HepG2 (cell line): ENCODE measurements around the gene RIPK3. TPM values are rescaled to one million over a fixed set of nuclear protein-coding genes. Genes with fewer than 3 reads are reported as not detected.
A peak's percentile ranks its signal among the peaks of the same experiment; 100 is the strongest.

Experiments used
- CBX2 ChIP-seq, 2 experiments: fragments of 200-600 bp in 1 of 2; sonication (generic); formaldehyde crosslinking in 1 of 2; IDR thresholded peaks; 2 replicates each; pipeline versions ENCODE4 v1.7.0 to v1.8.1; 2018 to 2022; ENCODE audit warnings: low read depth in 2 of 2, low read length in 1 of 2, mild to moderate bottlenecking in 1 of 2, missing genetic modification reagents in 1 of 2
- EED ChIP-seq: sonication (generic); formaldehyde crosslinking; IDR thresholded peaks from 2 replicates; pipeline ENCODE4 v1.5.0; 2020; ENCODE audit warnings: mild to moderate bottlenecking, missing genetic modification reagents
- KDM5B ChIP-seq: sonication (generic); formaldehyde crosslinking; IDR thresholded peaks from 2 replicates; pipeline ENCODE4 v1.4.0; 2020; ENCODE audit warnings: missing genetic modification reagents, mild to moderate bottlenecking, borderline replicate concordance
- KLF6 ChIP-seq: IDR thresholded peaks from 2 replicates; pipeline ENCODE4 v1.8.0; 2016; ENCODE audit warnings: missing biosample characterization, missing genetic modification reagents
- MTA1 ChIP-seq: sonication (generic); formaldehyde crosslinking; IDR thresholded peaks from 2 replicates; pipeline ENCODE4 v1.4.0; 2020; ENCODE audit warnings: missing genetic modification reagents, mild to moderate bottlenecking, borderline replicate concordance
- MYC ChIP-seq: sonication (generic); formaldehyde crosslinking; IDR thresholded peaks from 2 replicates; pipeline ENCODE4 v1.9.0; 2021; ENCODE audit warnings: missing genetic modification reagents, borderline replicate concordance
- NFYC ChIP-seq: IDR thresholded peaks from 2 replicates; pipeline ENCODE4 v1.6.1; 2016; ENCODE audit warnings: missing genetic modification reagents, missing compliant biosample characterization
- NR1H2 ChIP-seq: sonication (generic); formaldehyde crosslinking; IDR thresholded peaks from 2 replicates; pipeline ENCODE4 v1.8.1; 2022; ENCODE audit warnings: low read depth, missing genetic modification reagents, borderline replicate concordance
- SP4 ChIP-seq: sonication (generic); formaldehyde crosslinking; IDR thresholded peaks from 2 replicates; pipeline ENCODE4 v1.8.1; 2023; ENCODE audit warnings: mild to moderate bottlenecking, missing genetic modification reagents
- SPEN ChIP-seq: sonication (generic); formaldehyde crosslinking; IDR thresholded peaks from 2 replicates; pipeline ENCODE4 v1.5.1; 2020; ENCODE audit warnings: low read depth, mild to moderate bottlenecking, missing genetic modification reagents
- ZBTB44 ChIP-seq: sonication (generic); formaldehyde crosslinking; IDR thresholded peaks from 2 replicates; pipeline ENCODE4 v1.4.0; 2020; ENCODE audit warnings: missing genetic modification reagents
- ZNF230 ChIP-seq: sonication (generic); formaldehyde crosslinking; IDR thresholded peaks from 2 replicates; pipeline ENCODE4 v1.4.0; 2020; ENCODE audit warnings: mild to moderate bottlenecking, missing genetic modification reagents
- ZNF660 ChIP-seq: sonication (generic); formaldehyde crosslinking; IDR thresholded peaks from 2 replicates; pipeline ENCODE4 v1.5.1; 2020; ENCODE audit warnings: mild to moderate bottlenecking, low read depth, missing genetic modification reagents, borderline replicate concordance
- ZNF766 ChIP-seq: sonication (generic); formaldehyde crosslinking; IDR thresholded peaks from 2 replicates; pipeline ENCODE4 v1.5.0; 2020; ENCODE audit warnings: missing genetic modification reagents, borderline replicate concordance
- ZNF83 ChIP-seq: sonication (generic); formaldehyde crosslinking; IDR thresholded peaks from 2 replicates; pipeline ENCODE4 v1.4.0; 2020; ENCODE audit warnings: missing genetic modification reagents, mild to moderate bottlenecking, borderline replicate concordance
- ZSCAN21 ChIP-seq: sonication (generic); formaldehyde crosslinking; IDR thresholded peaks from 2 replicates; pipeline ENCODE4 v1.8.0; 2022; ENCODE audit warnings: mild to moderate bottlenecking, missing genetic modification reagents, moderate library complexity, borderline replicate concordance
- polyA plus RNA-seq, 8 experiments: library from polyadenylated mRNA; depleted of rRNA in 3 of 8; stranded (reverse) in 7 of 8; unstranded in 1 of 8; fragments of >200 nt; fragmentation: Illumina TruSeq in 4 of 8; extraction: Trizol in 4 of 8; gene quantifications; 2 replicates each; pipeline versions ENCODE4 v1.2.1 to v1.2.3, GENCODE V29; 2011 to 2016; ENCODE audit warnings: low read depth in 4 of 8, missing spikeins in 1 of 8, mixed read lengths in 1 of 8; ENCODE audit not compliant: insufficient read depth in 1 of 8
- total RNA-seq, 5 experiments: library from RNA; depleted of rRNA; stranded (reverse); fragments of >200 nt; fragmentation: Illumina TruSeq; extraction: Trizol; gene quantifications; 2 replicates each; pipeline ENCODE4 v1.2.3, GENCODE V29; 2016; ENCODE audit warnings: low read depth in 1 of 5
- TF ChIP-seq, protein P1 (sequence below): IDR thresholded peaks from 2 replicates; pipeline ENCODE4 v1.6.1; 2016; ENCODE audit warnings: mild to moderate bottlenecking, missing biosample characterization, missing genetic modification reagents
- TF ChIP-seq, protein P2 (sequence below): sonication (generic); formaldehyde crosslinking; IDR thresholded peaks from 2 replicates; pipeline ENCODE4 v1.8.0; 2022; ENCODE audit warnings: missing genetic modification reagents, mild to moderate bottlenecking, borderline replicate concordance
- TF ChIP-seq, protein P3 (sequence below): sonication (generic); IDR thresholded peaks from 2 replicates; pipeline ENCODE4 v1.6.1; 2016; ENCODE audit warnings: low read depth, borderline replicate concordance
- TF ChIP-seq, protein P4 (sequence below): sonication (generic); formaldehyde crosslinking; IDR thresholded peaks from 2 replicates; pipeline ENCODE4 v1.5.1; 2020; ENCODE audit warnings: mild to moderate bottlenecking, missing genetic modification reagents, moderate library complexity

The RIPK3 gene
- total and polyA plus RNA-seq, 2 of the 13 experiments (the other 11 are each of a cell fraction or from before 2014, with no cell fraction given) = not detected

DNA sequence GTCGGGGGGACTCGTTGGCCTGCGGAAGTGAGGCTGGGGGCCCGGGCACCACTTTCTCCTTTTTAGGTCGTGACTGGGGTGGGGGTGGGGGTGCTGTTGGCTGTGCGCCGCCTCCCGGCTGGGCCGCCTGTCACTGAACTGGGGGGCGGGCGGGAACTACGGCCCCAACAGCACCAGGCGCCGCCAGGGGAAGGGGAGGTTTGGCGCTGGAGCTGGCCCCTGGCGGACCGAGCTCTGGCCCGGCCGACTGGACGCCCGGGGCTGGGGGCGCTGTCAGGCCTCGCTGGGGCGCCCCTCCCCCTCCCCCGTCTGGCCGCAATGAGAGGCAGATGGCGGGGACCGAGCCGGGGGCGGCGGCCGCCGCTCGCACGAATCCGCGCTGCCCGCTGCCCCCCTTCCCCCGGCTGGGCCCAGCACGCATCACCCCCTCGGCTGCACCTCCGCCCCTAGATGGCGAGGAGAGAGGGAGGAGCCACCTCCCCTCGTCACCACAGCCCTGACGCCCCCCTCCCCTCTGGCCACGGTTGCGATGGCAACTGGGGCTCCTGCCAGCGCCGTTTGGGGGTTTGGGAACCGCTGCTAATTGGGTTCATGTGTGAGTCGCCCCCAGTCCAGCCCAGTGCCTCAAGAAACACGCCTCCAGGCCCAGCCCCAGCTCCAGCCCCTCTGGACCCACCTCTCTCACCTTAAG is 28.9 kb upstream of the RIPK3 start (continued):
- TF ChIP-seq ZSCAN21 (0 out of 2 replicates have a peak, but pooled peaks have one; percentile 25), KLF6 (CRISPR knock-in tag) (no peak), KDM5B (CRISPR knock-in tag) (0 out of 2 replicates have a peak, but pooled peaks have one; percentile 24), NR1H2 (CRISPR knock-in tag) (no peak), MTA1 (0 out of 2 replicates have a peak, but pooled peaks have one; percentile 30), NFYC (CRISPR knock-in tag) (no peak), ZNF230 (CRISPR knock-in tag) (no peak), EED (CRISPR knock-in tag) (0 out of 2 replicates have a peak, but pooled peaks have one; percentile 28), CBX2 (IDR thresholded peaks at IDR 0.05; ENCODE audit: low read depth, low read length) (no peak), CBX2 (CRISPR knock-in tag; IDR thresholded peaks at IDR 0.05; ENCODE audit: low read depth) (no peak), MYC (CRISPR knock-in tag) (peak; percentile 36; the same call in 1 of the 2 replicates), ZNF660 (no peak), SPEN (CRISPR knock-in tag) (peak; percentile 38; the same call in 1 of the 2 replicates), SP4 (CRISPR knock-in tag) (0 out of 2 replicates have a peak, but pooled peaks have one; percentile 42), ZBTB44 (no peak), ZNF766 (CRISPR knock-in tag) (no peak), ZNF83 (CRISPR knock-in tag) (no peak)
- TF ChIP-seq, protein P1, sequence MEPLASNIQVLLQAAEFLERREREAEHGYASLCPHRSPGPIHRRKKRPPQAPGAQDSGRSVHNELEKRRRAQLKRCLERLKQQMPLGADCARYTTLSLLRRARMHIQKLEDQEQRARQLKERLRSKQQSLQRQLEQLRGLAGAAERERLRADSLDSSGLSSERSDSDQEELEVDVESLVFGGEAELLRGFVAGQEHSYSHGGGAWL (CRISPR knock-in tag) = 0 out of 2 replicates have a peak, but pooled peaks have one; percentile 26
- TF ChIP-seq, protein P2, sequence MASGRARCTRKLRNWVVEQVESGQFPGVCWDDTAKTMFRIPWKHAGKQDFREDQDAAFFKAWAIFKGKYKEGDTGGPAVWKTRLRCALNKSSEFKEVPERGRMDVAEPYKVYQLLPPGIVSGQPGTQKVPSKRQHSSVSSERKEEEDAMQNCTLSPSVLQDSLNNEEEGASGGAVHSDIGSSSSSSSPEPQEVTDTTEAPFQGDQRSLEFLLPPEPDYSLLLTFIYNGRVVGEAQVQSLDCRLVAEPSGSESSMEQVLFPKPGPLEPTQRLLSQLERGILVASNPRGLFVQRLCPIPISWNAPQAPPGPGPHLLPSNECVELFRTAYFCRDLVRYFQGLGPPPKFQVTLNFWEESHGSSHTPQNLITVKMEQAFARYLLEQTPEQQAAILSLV (CRISPR knock-in tag) = peak; percentile 56; the same call in 1 of the 2 replicates
- TF ChIP-seq, protein P3, sequence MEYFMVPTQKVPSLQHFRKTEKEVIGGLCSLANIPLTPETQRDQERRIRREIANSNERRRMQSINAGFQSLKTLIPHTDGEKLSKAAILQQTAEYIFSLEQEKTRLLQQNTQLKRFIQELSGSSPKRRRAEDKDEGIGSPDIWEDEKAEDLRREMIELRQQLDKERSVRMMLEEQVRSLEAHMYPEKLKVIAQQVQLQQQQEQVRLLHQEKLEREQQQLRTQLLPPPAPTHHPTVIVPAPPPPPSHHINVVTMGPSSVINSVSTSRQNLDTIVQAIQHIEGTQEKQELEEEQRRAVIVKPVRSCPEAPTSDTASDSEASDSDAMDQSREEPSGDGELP = no peak
- TF ChIP-seq, protein P4, sequence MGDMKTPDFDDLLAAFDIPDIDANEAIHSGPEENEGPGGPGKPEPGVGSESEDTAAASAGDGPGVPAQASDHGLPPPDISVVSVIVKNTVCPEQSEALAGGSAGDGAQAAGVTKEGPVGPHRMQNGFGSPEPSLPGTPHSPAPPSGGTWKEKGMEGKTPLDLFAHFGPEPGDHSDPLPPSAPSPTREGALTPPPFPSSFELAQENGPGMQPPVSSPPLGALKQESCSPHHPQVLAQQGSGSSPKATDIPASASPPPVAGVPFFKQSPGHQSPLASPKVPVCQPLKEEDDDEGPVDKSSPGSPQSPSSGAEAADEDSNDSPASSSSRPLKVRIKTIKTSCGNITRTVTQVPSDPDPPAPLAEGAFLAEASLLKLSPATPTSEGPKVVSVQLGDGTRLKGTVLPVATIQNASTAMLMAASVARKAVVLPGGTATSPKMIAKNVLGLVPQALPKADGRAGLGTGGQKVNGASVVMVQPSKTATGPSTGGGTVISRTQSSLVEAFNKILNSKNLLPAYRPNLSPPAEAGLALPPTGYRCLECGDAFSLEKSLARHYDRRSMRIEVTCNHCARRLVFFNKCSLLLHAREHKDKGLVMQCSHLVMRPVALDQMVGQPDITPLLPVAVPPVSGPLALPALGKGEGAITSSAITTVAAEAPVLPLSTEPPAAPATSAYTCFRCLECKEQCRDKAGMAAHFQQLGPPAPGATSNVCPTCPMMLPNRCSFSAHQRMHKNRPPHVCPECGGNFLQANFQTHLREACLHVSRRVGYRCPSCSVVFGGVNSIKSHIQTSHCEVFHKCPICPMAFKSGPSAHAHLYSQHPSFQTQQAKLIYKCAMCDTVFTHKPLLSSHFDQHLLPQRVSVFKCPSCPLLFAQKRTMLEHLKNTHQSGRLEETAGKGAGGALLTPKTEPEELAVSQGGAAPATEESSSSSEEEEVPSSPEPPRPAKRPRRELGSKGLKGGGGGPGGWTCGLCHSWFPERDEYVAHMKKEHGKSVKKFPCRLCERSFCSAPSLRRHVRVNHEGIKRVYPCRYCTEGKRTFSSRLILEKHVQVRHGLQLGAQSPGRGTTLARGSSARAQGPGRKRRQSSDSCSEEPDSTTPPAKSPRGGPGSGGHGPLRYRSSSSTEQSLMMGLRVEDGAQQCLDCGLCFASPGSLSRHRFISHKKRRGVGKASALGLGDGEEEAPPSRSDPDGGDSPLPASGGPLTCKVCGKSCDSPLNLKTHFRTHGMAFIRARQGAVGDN (CRISPR knock-in tag) = peak; percentile 7; the same call in 1 of the 2 replicates
